H1 (cell line): ENCODE data around the gene SLC25A31. TPM values are rescaled to one million over a fixed set of nuclear protein-coding genes. Genes with fewer than 3 reads are reported as not detected.

Source experiments
- CTCF ChIA-PET: fragments of 300-600 bp; sonication (Branson Sonifier 250); formaldehyde crosslinking; loops from one replicate; lab custom pipeline; 2021; ENCODE audit not compliant: partially characterized antibody; lab: Charles Lee
- POLR2A ChIA-PET: fragments of 300-600 bp; sonication (Branson Sonifier 250); formaldehyde crosslinking; loops from one replicate; lab custom pipeline; 2021; ENCODE audit warnings: inconsistent platforms; ENCODE audit not compliant: partially characterized antibody; lab: Charles Lee
- DNase-seq, 2 experiments: peaks; one replicate each; pipeline versions ENCODE4 v3.0.0 to v3.0.0-alpha.2; 2010 to 2022; ENCODE audit warnings: low spot score in 2 of 2, low read depth in 1 of 2, mixed read lengths in 1 of 2
- FAIRE-seq: peaks from 2 replicates; lab custom pipeline; 2011; peaks lifted over from hg19 to GRCh38; lab: Jason Lieb, UNC
- H2AFZ ChIP-seq: 2 replicates; pipeline ENCODE4 v1.8.1; 2012; ENCODE audit warnings: low read length, inconsistent platforms
- H2AK5ac ChIP-seq: 2 replicates; pipeline ENCODE4 v1.6.1; 2013; ENCODE audit warnings: low read depth, low read length
- H2BK120ac ChIP-seq: replicated peaks from 2 replicates; pipeline ENCODE3; 2013; ENCODE audit warnings: low read depth, low read length, inconsistent platforms
- H2BK12ac ChIP-seq: 2 replicates; pipeline ENCODE4 v1.6.1; 2013; ENCODE audit warnings: low read depth, low read length
- H2BK15ac ChIP-seq: 2 replicates; pipeline ENCODE4 v1.6.1; 2013; ENCODE audit warnings: low read length
- H2BK20ac ChIP-seq: 2 replicates; pipeline ENCODE4 v1.6.1; 2013; ENCODE audit warnings: low read length
- H2BK5ac ChIP-seq: 2 replicates; pipeline ENCODE4 v1.6.1; 2013; ENCODE audit warnings: low read depth, low read length
- H3K14ac ChIP-seq: 2 replicates; pipeline ENCODE4 v1.6.1; 2013; ENCODE audit warnings: inconsistent platforms; ENCODE audit not compliant: insufficient read length
- H3K18ac ChIP-seq: 2 replicates; pipeline ENCODE4 v1.6.1; 2013; ENCODE audit warnings: low read length; ENCODE audit errors: extremely low read depth
- H3K23ac ChIP-seq: 2 replicates; pipeline ENCODE4 v1.6.1; 2013; ENCODE audit warnings: inconsistent platforms; ENCODE audit not compliant: insufficient read length
- H3K23me2 ChIP-seq: 2 replicates; pipeline ENCODE4 v1.6.1; 2013; ENCODE audit warnings: low read depth, low read length
- H3K27ac ChIP-seq: 2 replicates; pipeline ENCODE4 v1.6.1; 2011; ENCODE audit warnings: low read depth, low read length, inconsistent platforms
- H3K27me3 ChIP-seq, 4 experiments: replicated peaks in 1 of 4; 1 replicate in 1 of 4; 2 replicates in 3 of 4; pipeline versions ENCODE4 v1.6.1 to v1.8.1; 2011 to 2013; ENCODE audit warnings: low read length in 3 of 4, mild to moderate bottlenecking in 3 of 4, inconsistent platforms in 2 of 4, mixed read lengths in 2 of 4, moderate library complexity in 1 of 4; ENCODE audit not compliant: control insufficient read depth in 3 of 4, insufficient read depth in 3 of 4; ENCODE audit errors: extremely low read depth in 1 of 4
- H3K36me3 ChIP-seq, 4 experiments: 2 replicates each; pipeline versions ENCODE4 v1.6.1 to v1.8.1; 2011 to 2013; ENCODE audit warnings: mild to moderate bottlenecking in 4 of 4, low read length in 3 of 4, moderate library complexity in 2 of 4, control low read depth in 1 of 4, inconsistent platforms in 1 of 4; ENCODE audit not compliant: insufficient read depth in 4 of 4, control insufficient read depth in 2 of 4
- H3K4ac ChIP-seq: replicated peaks from 2 replicates; pipeline ENCODE3; 2013; ENCODE audit warnings: low read length, low read depth, mixed read lengths, inconsistent platforms; ENCODE audit not compliant: insufficient read length
- H3K4me1 ChIP-seq, 4 experiments: replicated peaks in 1 of 4; 1 replicate in 1 of 4; 2 replicates in 3 of 4; pipeline versions ENCODE4 v1.6.1 to v1.8.1; 2011 to 2013; ENCODE audit warnings: low read length in 3 of 4, inconsistent platforms in 2 of 4, mixed read lengths in 1 of 4; ENCODE audit not compliant: insufficient read depth in 4 of 4, control insufficient read depth in 3 of 4
- H3K4me2 ChIP-seq, 2 experiments: 2 replicates each; pipeline versions ENCODE4 v1.6.1 to v1.8.1; 2011 to 2013; ENCODE audit warnings: low read depth in 2 of 2, low read length in 2 of 2, control low read depth in 1 of 2, inconsistent platforms in 1 of 2, mild to moderate bottlenecking in 1 of 2; ENCODE audit not compliant: insufficient read depth in 1 of 2
- H3K4me3 ChIP-seq, 4 experiments: fragments of 200-600, 300-600 bp in 1 of 4; sonication (generic), shearing (Covaris generic), sonication (Bioruptor Twin) in 1 of 4; 2 replicates each; pipeline versions ENCODE4 v1.5.1 to v1.8.1; 2011 to 2016; ENCODE audit warnings: low read length in 4 of 4, low read depth in 3 of 4, control low read depth in 2 of 4, inconsistent platforms in 2 of 4, mild to moderate bottlenecking in 2 of 4, mixed read lengths in 1 of 4, moderate library complexity in 1 of 4; ENCODE audit not compliant: insufficient read depth in 2 of 4; ENCODE audit errors: extremely low read depth in 1 of 4
- H3K56ac ChIP-seq: replicated peaks from 2 replicates; pipeline ENCODE3; 2013; ENCODE audit warnings: low read depth, mild to moderate bottlenecking, mixed read lengths, low read length, inconsistent platforms; ENCODE audit not compliant: insufficient read length
- H3K79me1 ChIP-seq: 2 replicates; pipeline ENCODE4 v1.6.1; 2013; ENCODE audit warnings: low read depth, low read length, control low read depth
- H3K79me2 ChIP-seq, 2 experiments: 2 replicates each; pipeline versions ENCODE4 v1.6.1 to v1.8.1; 2012 to 2013; ENCODE audit warnings: low read length in 2 of 2, mild to moderate bottlenecking in 2 of 2, inconsistent platforms in 1 of 2; ENCODE audit not compliant: insufficient read depth in 2 of 2, control insufficient read depth in 1 of 2
- H3K9ac ChIP-seq, 4 experiments: replicated peaks in 1 of 4; 1 replicate in 1 of 4; 2 replicates in 3 of 4; pipeline versions ENCODE4 v1.6.1 to v1.8.1; 2011 to 2013; ENCODE audit warnings: low read depth in 3 of 4, low read length in 3 of 4, control low read depth in 2 of 4, mild to moderate bottlenecking in 2 of 4, moderate library complexity in 2 of 4, inconsistent platforms in 1 of 4; ENCODE audit errors: extremely low read depth in 1 of 4
- H3K9me3 ChIP-seq, 2 experiments: 2 replicates each; pipeline versions ENCODE4 v1.6.1 to v1.8.1; 2012 to 2013; ENCODE audit warnings: mild to moderate bottlenecking in 2 of 2, moderate library complexity in 2 of 2, control low read depth in 1 of 2, inconsistent platforms in 1 of 2, low read depth in 1 of 2, low read length in 1 of 2, mixed read lengths in 1 of 2; ENCODE audit not compliant: insufficient read depth in 2 of 2
- H4K20me1 ChIP-seq, 2 experiments: replicated peaks in 1 of 2; 2 replicates each; pipeline versions ENCODE3 to v1.8.1; 2011 to 2013; ENCODE audit warnings: inconsistent platforms in 2 of 2, low read length in 2 of 2, mild to moderate bottlenecking in 1 of 2; ENCODE audit not compliant: insufficient read depth in 2 of 2, control insufficient read depth in 1 of 2
- H4K5ac ChIP-seq: 2 replicates; pipeline ENCODE4 v1.6.1; 2013; ENCODE audit warnings: low read length, low read depth, mixed read lengths, inconsistent platforms; ENCODE audit not compliant: insufficient read length
- H4K8ac ChIP-seq: 2 replicates; pipeline ENCODE4 v1.8.0; 2013; ENCODE audit warnings: mild to moderate bottlenecking, moderate library complexity, low read length, inconsistent platforms; ENCODE audit not compliant: insufficient read depth; ENCODE audit errors: extremely low read depth
- H4K91ac ChIP-seq: replicated peaks from 2 replicates; pipeline ENCODE3; 2013; ENCODE audit warnings: low read length, mixed read lengths, inconsistent platforms; ENCODE audit not compliant: insufficient read length
- BCL11A ChIP-seq, 2 experiments: IDR thresholded peaks; one replicate each; pipeline ENCODE4 v1.6.1; 2011; ENCODE audit warnings: low read depth in 2 of 2, low read length in 2 of 2, mild to moderate bottlenecking in 2 of 2
- CEBPB ChIP-seq: IDR thresholded peaks from 2 replicates; pipeline ENCODE4 v1.6.1; 2012; ENCODE audit warnings: low read depth, low read length
- EGR1 ChIP-seq: IDR thresholded peaks from 2 replicates; pipeline ENCODE4 v1.6.1; 2011; ENCODE audit warnings: low read depth, low read length, borderline replicate concordance
- GTF2F1 ChIP-seq: IDR thresholded peaks from 2 replicates; pipeline ENCODE4 v1.6.1; 2012; ENCODE audit warnings: low read depth, low read length, improper control_type of control experiment, borderline replicate concordance
- KDM1A ChIP-seq: fragments of 200-600, 300-600 bp; sonication (generic); IDR thresholded peaks from 2 replicates; pipeline ENCODE4 v1.7.1; 2016; ENCODE audit warnings: mild to moderate bottlenecking, low read length, borderline replicate concordance
- KDM4A ChIP-seq: IDR thresholded peaks from one replicate; pipeline ENCODE4 v1.7.1; 2012; ENCODE audit warnings: low read depth, mild to moderate bottlenecking, moderate library complexity, low read length, inconsistent platforms; ENCODE audit not compliant: severe bottlenecking
- RNF2 ChIP-seq: fragments of 200-900, 300-1000 bp; sonication (generic); IDR thresholded peaks from 2 replicates; pipeline ENCODE4 v1.7.1; 2016; ENCODE audit warnings: borderline replicate concordance, low read depth, mild to moderate bottlenecking, antibody characterized with exemption, low read length; ENCODE audit not compliant: poor library complexity, severe bottlenecking; ENCODE audit errors: missing control alignments
- SRF ChIP-seq: IDR thresholded peaks from 2 replicates; pipeline ENCODE4 v1.6.1; 2011; ENCODE audit warnings: mild to moderate bottlenecking, low read depth, low read length, moderate library complexity
- TCF12 ChIP-seq: IDR thresholded peaks from 2 replicates; pipeline ENCODE4 v1.6.1; 2011; ENCODE audit warnings: low read depth, mild to moderate bottlenecking, low read length
- YY1 ChIP-seq: IDR thresholded peaks from 2 replicates; pipeline ENCODE4 v1.6.1; 2011; ENCODE audit warnings: low read depth, mild to moderate bottlenecking, low read length
- WGBS, 2 experiments: shearing (Covaris generic) in 1 of 2; methylation state at CpG; one replicate each; pipeline versions ENCODE4 v1.1.6 to v1.1.7; 2013 to 2015; ENCODE audit warnings: low lambda C conversion rate in 2 of 2, mixed read lengths in 2 of 2, inconsistent platforms in 1 of 2, low coverage in 1 of 2, missing lambda C conversion rate in 1 of 2; ENCODE audit not compliant: insufficient replicate concordance in 2 of 2, insufficient coverage in 1 of 2, insufficient read length in 1 of 2; ENCODE audit errors: extremely low coverage in 1 of 2, missing lambda C conversion rate in 1 of 2; 5-methylcytosine and 5-hydroxymethylcytosine counted together
- polyA plus RNA-seq, 7 experiments: library from polyadenylated mRNA; depleted of rRNA in 3 of 7; stranded (reverse) in 5 of 7; unstranded in 2 of 7; fragments of >200 nt in 5 of 7; fragments of 200-250 nt in 2 of 7; gene quantifications; 1 replicate in 5 of 7; 2 replicates in 1 of 7; 4 replicates in 1 of 7; pipeline versions ENCODE4 v1.2.1 to v1.2.3, GENCODE V29; 2011 to 2013; ENCODE audit warnings: missing spikeins in 2 of 7, mixed read lengths in 2 of 7
- total RNA-seq: library from RNA; stranded (reverse); fragmentation: NEBNext Ultra II Directional; extraction: Animal tissue kit (Norgen Biotek cat#: 25700); gene quantifications from 2 replicates; pipeline ENCODE4 v1.2.1, GENCODE V29; 2021
- TF ChIP-seq, protein P1 (sequence below): IDR thresholded peaks from 2 replicates; pipeline ENCODE4 v1.6.1; 2011; ENCODE audit warnings: low read length, improper control_type of control experiment

The SLC25A31 gene
- total and polyA plus RNA-seq, 2 of the 8 experiments (the other 6 are each of a cell fraction or from before 2014, with no cell fraction given): not detected

DNA sequence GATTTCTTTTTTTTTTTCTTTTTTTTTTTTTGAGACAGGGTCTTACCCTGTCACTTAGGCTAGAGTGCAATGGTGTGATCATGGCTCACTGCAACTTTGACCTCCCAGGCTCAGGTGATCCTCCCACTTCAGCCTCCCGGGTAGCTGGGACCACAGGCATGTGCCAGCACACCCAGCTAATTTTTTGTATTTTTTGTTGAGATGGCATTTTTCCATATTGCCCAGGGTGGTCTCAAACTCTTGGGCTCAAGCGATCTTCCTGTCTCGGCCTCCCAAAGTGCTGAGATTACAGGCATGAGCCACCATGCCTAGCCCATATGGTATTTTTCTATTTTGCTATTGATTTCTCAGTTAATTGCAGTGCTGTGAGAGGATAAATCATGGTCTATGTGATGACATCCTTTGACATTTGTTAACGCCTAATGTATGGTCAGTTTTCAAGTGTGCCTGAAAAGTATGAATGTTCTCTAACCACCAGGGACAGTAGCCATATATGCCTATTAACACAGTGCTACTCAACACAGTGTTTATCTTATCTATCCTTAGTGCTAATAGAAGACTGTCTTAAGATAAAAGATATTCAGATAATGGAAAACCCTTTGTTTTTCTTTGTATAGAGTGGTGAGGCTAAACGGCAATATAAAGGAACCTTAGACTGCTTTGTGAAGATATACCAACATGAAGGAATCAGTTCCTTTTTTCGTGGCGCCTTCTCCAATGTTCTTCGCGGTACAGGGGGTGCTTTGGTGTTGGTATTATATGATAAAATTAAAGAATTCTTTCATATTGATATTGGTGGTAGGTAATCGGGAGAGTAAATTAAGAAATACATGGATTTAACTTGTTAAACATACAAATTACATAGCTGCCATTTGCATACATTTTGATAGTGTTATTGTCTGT is 42.8 kb downstream of the SLC25A31 start:
- H3K4me3 ChIP-seq: no peak overlapping the region
- no peak overlapping the region for H4K5ac ChIP-seq
- H3K9me3 ChIP-seq: no peaks in the 10 kb centered on the region
- H2AFZ ChIP-seq: no peak overlapping the region
- H3K23me2 ChIP-seq: no peaks in the 10 kb centered on the region
- FAIRE-seq (no peak), DNase-seq (no peak)
- H3K14ac ChIP-seq: no peak overlapping the region
- no peak overlapping the region for H2BK12ac ChIP-seq
- H2BK120ac ChIP-seq: no peak overlapping the region
- H3K27me3 ChIP-seq: no peaks in the 10 kb centered on the region
- no peaks in the 10 kb centered on the region for H3K36me3 ChIP-seq
- peaks cover 0 to 5% (median 0%) of the 10 kb centered on the region in 4 experiments; a peak in 1 of 7 replicates for H3K4me1 ChIP-seq
- no peak overlapping the region for H3K9ac ChIP-seq
- no peak overlapping the region for H2BK15ac ChIP-seq
- no peaks in the 10 kb centered on the region for H3K79me1 ChIP-seq
- H4K20me1 ChIP-seq: no peaks in the 10 kb centered on the region
- no peak overlapping the region for H4K8ac ChIP-seq
- no peak overlapping the region for H4K91ac ChIP-seq
- no peaks in the 10 kb centered on the region for H3K79me2 ChIP-seq
- H3K56ac ChIP-seq: no peak overlapping the region
- ChIA-PET CTCF (interaction anchor here (0.6 kb wide), 1 partner anchor 32 kb away, joined by 3 read pairs; no protein-coding TSS in a partner anchor), POLR2A (no interaction called here)
- H2BK20ac ChIP-seq: no peak overlapping the region
- H3K27ac ChIP-seq: no peak overlapping the region
- no peak overlapping the region for H3K4ac ChIP-seq
- H3K18ac ChIP-seq: no peak overlapping the region
- H2BK5ac ChIP-seq: no peak overlapping the region
- no peak overlapping the region for H2AK5ac ChIP-seq
- WGBS, 2 experiments: 93% methylated on average over 10 of the region's 10 CpGs; no CpG with 5 or more reads in 1 of the 2 experiments
- no peak overlapping the region for H3K23ac ChIP-seq
- H3K4me2 ChIP-seq: no peak overlapping the region
- TF ChIP-seq GTF2F1 (no peak), TCF12 (no peak), YY1 (no peak), KDM4A (no peak), EGR1 (no peak), CEBPB (no peak), SRF (no peak), RNF2 (no peak), KDM1A (no peak), BCL11A (IDR thresholded peaks at IDR 0.05; ENCODE audit: low read depth in 2 of 2, low read length in 2 of 2) (no peak)
- TF ChIP-seq, protein P1, sequence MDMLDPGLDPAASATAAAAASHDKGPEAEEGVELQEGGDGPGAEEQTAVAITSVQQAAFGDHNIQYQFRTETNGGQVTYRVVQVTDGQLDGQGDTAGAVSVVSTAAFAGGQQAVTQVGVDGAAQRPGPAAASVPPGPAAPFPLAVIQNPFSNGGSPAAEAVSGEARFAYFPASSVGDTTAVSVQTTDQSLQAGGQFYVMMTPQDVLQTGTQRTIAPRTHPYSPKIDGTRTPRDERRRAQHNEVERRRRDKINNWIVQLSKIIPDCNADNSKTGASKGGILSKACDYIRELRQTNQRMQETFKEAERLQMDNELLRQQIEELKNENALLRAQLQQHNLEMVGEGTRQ: no peak
